GM23338 (cell line): ENCODE results near the gene BGLAP. TPM values are rescaled to one million over a fixed set of nuclear protein-coding genes. Genes with fewer than 3 reads are reported as not detected.

Experiments
- ATAC-seq: fragments of 200-7000 bp; cut with Tn5 transposase; 3 replicates; pipeline ENCODE4 v1.9.1; 2020
- DNase-seq: peaks from one replicate; pipeline ENCODE4 v3.0.0-alpha.2; 2015; ENCODE audit warnings: low spot score
- H2AFZ ChIP-seq: fragments of 200-600 bp; sonication (generic); 2 replicates; pipeline ENCODE4 v1.8.0; 2016; ENCODE audit warnings: antibody characterized with exemption, mild to moderate bottlenecking, moderate library complexity
- H3F3A ChIP-seq: fragments of 200-600 bp; sonication (generic); replicated peaks from 2 replicates; pipeline ENCODE4 v1.8.0; 2017; ENCODE audit warnings: antibody characterized with exemption, mixed run types, low read depth
- H3K27ac ChIP-seq: fragments of 200-600 bp; sonication (generic); 2 replicates; pipeline ENCODE4 v1.6.1; 2016; ENCODE audit warnings: low read depth
- H3K27me3 ChIP-seq: fragments of 200-600 bp; sonication (generic); 2 replicates; pipeline ENCODE4 v1.8.0; 2016; ENCODE audit warnings: mild to moderate bottlenecking, mixed run types, moderate library complexity; ENCODE audit not compliant: insufficient read depth
- H3K36me3 ChIP-seq: fragments of 200-600 bp; sonication (generic); 2 replicates; pipeline ENCODE4 v1.8.0; 2016; ENCODE audit warnings: mild to moderate bottlenecking; ENCODE audit not compliant: insufficient read depth
- H3K4me1 ChIP-seq: fragments of 200-600 bp; sonication (generic); 2 replicates; pipeline ENCODE4 v1.8.0; 2016; ENCODE audit warnings: mild to moderate bottlenecking, moderate library complexity; ENCODE audit not compliant: insufficient read depth
- H3K4me2 ChIP-seq: fragments of 200-600 bp; sonication (generic); 2 replicates; pipeline ENCODE4 v1.7.1; 2017; ENCODE audit warnings: mixed run types
- H3K4me3 ChIP-seq: fragments of 200-600 bp; sonication (generic); 2 replicates; pipeline ENCODE4 v1.6.1; 2016; ENCODE audit warnings: mixed run types
- H3K79me2 ChIP-seq: fragments of 200-600 bp; sonication (generic); replicated peaks from 2 replicates; pipeline ENCODE4 v1.8.0; 2017; ENCODE audit warnings: mild to moderate bottlenecking; ENCODE audit not compliant: insufficient read depth
- H3K9me2 ChIP-seq: fragments of 200-600 bp; sonication (generic); 2 replicates; pipeline ENCODE4 v1.8.0; 2017; ENCODE audit not compliant: insufficient read depth
- H4K20me1 ChIP-seq: fragments of 200-600 bp; sonication (generic); replicated peaks from 2 replicates; pipeline ENCODE4 v1.8.0; 2017; ENCODE audit warnings: mild to moderate bottlenecking; ENCODE audit not compliant: insufficient read depth
- H3K27ac Mint-ChIP-seq: 2 replicates; pipeline ENCODE4 v1.8.0; 2020; ENCODE audit warnings: inconsistent platforms, mild to moderate bottlenecking, moderate library complexity, mixed read lengths
- H3K27me3 Mint-ChIP-seq: 3 replicates; pipeline ENCODE4 v1.8.0; 2022; ENCODE audit warnings: low read depth, mild to moderate bottlenecking, moderate library complexity, mixed read lengths, inconsistent platforms; ENCODE audit not compliant: insufficient read depth, poor library complexity
- H3K36me3 Mint-ChIP-seq: 3 replicates; pipeline ENCODE4 v1.8.0; 2021; ENCODE audit warnings: low read depth, mild to moderate bottlenecking, inconsistent platforms, moderate library complexity, mixed read lengths
- H3K4me1 Mint-ChIP-seq: 3 replicates; pipeline ENCODE4 v1.8.0; 2020; ENCODE audit warnings: mild to moderate bottlenecking, inconsistent platforms, mixed read lengths
- H3K4me3 Mint-ChIP-seq: 3 replicates; pipeline ENCODE4 v1.8.0; 2021; ENCODE audit warnings: moderate library complexity, mild to moderate bottlenecking, inconsistent platforms, mixed read lengths
- H3K9me3 Mint-ChIP-seq: 3 replicates; pipeline ENCODE4 v1.8.0; 2020; ENCODE audit warnings: moderate library complexity, mild to moderate bottlenecking, inconsistent platforms, mixed read lengths
- CREB1 ChIP-seq: fragments of 250-450 bp; sonication (Bioruptor Pico); IDR thresholded peaks from 2 replicates; pipeline ENCODE4 v1.5.0; 2020; ENCODE audit warnings: low read depth, mild to moderate bottlenecking, moderate library complexity
- CTCF ChIP-seq, 2 experiments: fragments of 200-600 bp in 1 of 2; sonication (generic) in 1 of 2; conservative IDR thresholded peaks; 2 replicates each; pipeline versions ENCODE4 v1.5.1 to v1.6.1; 2016 to 2017; ENCODE audit warnings: antibody characterized with exemption in 2 of 2, low read depth in 2 of 2, mild to moderate bottlenecking in 2 of 2, moderate library complexity in 1 of 2
- ETS1 ChIP-seq: IDR thresholded peaks from 2 replicates; pipeline ENCODE4 v1.6.1; 2016; ENCODE audit warnings: antibody characterized with exemption
- EZH2 ChIP-seq: fragments of 200-600 bp; sonication (generic); IDR thresholded peaks from one replicate; pipeline ENCODE4 v1.8.0; 2017; ENCODE audit warnings: antibody characterized with exemption, mild to moderate bottlenecking, low read depth; ENCODE audit not compliant: unreplicated experiment
- JUNB ChIP-seq: IDR thresholded peaks from one replicate; pipeline ENCODE4 v1.6.1; 2016; ENCODE audit warnings: antibody characterized with exemption; ENCODE audit not compliant: unreplicated experiment
- NANOG ChIP-seq: IDR thresholded peaks from 2 replicates; pipeline ENCODE4 v1.6.1; 2016; ENCODE audit warnings: antibody characterized with exemption, borderline replicate concordance
- POLR2AphosphoS5 ChIP-seq: IDR thresholded peaks from 2 replicates; pipeline ENCODE4 v1.6.1; 2016; ENCODE audit warnings: antibody characterized with exemption, low read depth
- REST ChIP-seq: IDR thresholded peaks from one replicate; pipeline ENCODE4 v1.6.1; 2018; ENCODE audit warnings: antibody characterized with exemption; ENCODE audit not compliant: unreplicated experiment
- STAT1 ChIP-seq: IDR thresholded peaks from one replicate; pipeline ENCODE4 v1.6.1; 2016; ENCODE audit warnings: antibody characterized with exemption; ENCODE audit not compliant: unreplicated experiment
- ZNF114 ChIP-seq: fragments of 250-450 bp; sonication (Bioruptor Pico); IDR thresholded peaks from 2 replicates; pipeline ENCODE4 v1.5.0; 2020; ENCODE audit warnings: mild to moderate bottlenecking, moderate library complexity
- ZNF331 ChIP-seq: fragments of 250-450 bp; sonication (Bioruptor Pico); IDR thresholded peaks from 2 replicates; pipeline ENCODE4 v1.5.0; 2020; ENCODE audit warnings: low read depth, mild to moderate bottlenecking, moderate library complexity
- ZNF462 ChIP-seq: fragments of 250-450 bp; sonication (Bioruptor Pico); IDR thresholded peaks from 2 replicates; pipeline ENCODE4 v1.5.0; 2020; ENCODE audit warnings: mild to moderate bottlenecking, moderate library complexity
- polyA plus RNA-seq: library from polyadenylated mRNA; unstranded; fragments of >200 nt; fragmentation: Nextera tagmentation; extraction: Ambion mirVana; gene quantifications from 2 replicates; pipeline ENCODE4 v1.2.1, GENCODE V29; 2016
- total RNA-seq: library from RNA; depleted of rRNA; stranded (reverse); fragments of >200 nt; shearing (Covaris generic); gene quantifications from 2 replicates; pipeline ENCODE4 v1.2.3, GENCODE V29; 2014

Gene BGLAP
- total and polyA plus RNA-seq, 2 experiments from 2014 or later: 0.36 to 0.42 TPM

GRCh38 chr1:156198831-156199349 is 43.1 kb upstream of the BGLAP start:
- peaks cover 20% of the 10 kb centered on the region for H3K4me1 Mint-ChIP-seq
- H3K27me3 Mint-ChIP-seq: peaks cover 6% of the 10 kb centered on the region
- TF ChIP-seq EZH2: no peak
- no peak for TF ChIP-seq REST
- TF ChIP-seq ZNF114: no peak
- TF ChIP-seq ETS1: no peak
- no peak for TF ChIP-seq POLR2AphosphoS5
- no peak for TF ChIP-seq CREB1 (CRISPR knock-in tag)
- no peak for TF ChIP-seq ZNF462 (CRISPR knock-in tag)
- TF ChIP-seq STAT1: no peak
- no peak for TF ChIP-seq NANOG
- TF ChIP-seq CTCF (conservative IDR thresholded peaks at IDR 0.05; ENCODE audit: low read depth in 2 of 2): no peak
- TF ChIP-seq JUNB: no peak
- TF ChIP-seq ZNF331 (CRISPR knock-in tag): no peak
- no peak overlapping the region for H3K27ac ChIP-seq
- peaks cover 3% of the 10 kb centered on the region; the same call in 1 of the 2 replicates for H3K36me3 ChIP-seq
- no peak overlapping the region for H2AFZ ChIP-seq
- H3K9me3 Mint-ChIP-seq: no peaks in the 10 kb centered on the region
- no peak overlapping the region for H3K27ac Mint-ChIP-seq
- peaks cover 8% of the 10 kb centered on the region; the same call in 1 of the 2 replicates for H3K4me1 ChIP-seq
- DNase-seq (no peak), ATAC-seq (no peak)
- 0 out of 2 replicates have a peak, but pooled peaks cover 15% of the 10 kb centered on the region for H3F3A ChIP-seq
- H3K4me2 ChIP-seq: no peak overlapping the region
- peaks cover 90% of the 10 kb centered on the region for H3K79me2 ChIP-seq
- H3K27me3 ChIP-seq: no peaks in the 10 kb centered on the region
- no peak overlapping the region for H3K4me3 ChIP-seq
- H3K9me2 ChIP-seq: no peaks in the 10 kb centered on the region
- H3K4me3 Mint-ChIP-seq: no peak overlapping the region
- peaks cover 22% of the 10 kb centered on the region for H3K36me3 Mint-ChIP-seq
- peaks cover 7% of the 10 kb centered on the region for H4K20me1 ChIP-seq
